Measurements from ENCODE around the gene ZDHHC21. TPM values are rescaled to one million over a fixed set of nuclear protein-coding genes. Genes with fewer than 3 reads are reported as not detected.

The ZDHHC21 gene
- polyA plus RNA-seq, 3 donors, result 0.34 to 2.0 (median 1.0) TPM

GRCh38 chr9:14677396-14677795, 15.8 kb downstream of the ZDHHC21 start:
- H3K4me2 ChIP-seq (replicated peaks; ENCODE audit: extremely low read depth, low read length, poor library complexity, severe bottlenecking), result no peak overlapping the region
- H3K36me3 Mint-ChIP-seq, result peaks cover 19 to 24% of the 10 kb centered on the region in 2 donors
- no peak overlapping the region for H3K4me3 Mint-ChIP-seq

GRCh38 chr9:14674630-14675029, 18.6 kb downstream of the ZDHHC21 start:
- Histone ChIP-seq H3K4me3 (replicated peaks in 1 of 3; ENCODE audit: low read depth in 2 of 3, low read length in 3 of 3) (no peak overlapping the region), H3K36me3 (replicated peaks in 1 of 2; ENCODE audit: control insufficient read depth in 1 of 2, insufficient read depth in 2 of 2, low read length in 2 of 2) (peaks cover 0 to 22% of the 10 kb centered on the region in 2 donors), H3K9me3 (replicated peaks in 1 of 2; ENCODE audit: control insufficient read depth in 1 of 2, insufficient read depth in 1 of 2, low read length in 2 of 2) (no peaks in the 10 kb centered on the region), H3K4me1 (ENCODE audit: control insufficient read depth in 1 of 2, insufficient read depth in 2 of 2, low read length in 2 of 2) (no peaks in the 10 kb centered on the region), H4K20me1 (ENCODE audit: insufficient read depth, low read length) (no peaks in the 10 kb centered on the region), H3K27ac (ENCODE audit: low read depth in 1 of 2, low read length in 2 of 2) (no peak overlapping the region), H3K79me2 (ENCODE audit: insufficient read depth, low read length) (no peaks in the 10 kb centered on the region), H3K27me3 (ENCODE audit: control insufficient read depth in 2 of 2, insufficient read depth in 2 of 2, low read length in 2 of 2) (no peaks in the 10 kb centered on the region), H2AFZ (ENCODE audit: insufficient read depth, low read depth, low read length, poor library complexity, severe bottlenecking) (no peak overlapping the region), H3K9ac (ENCODE audit: insufficient read depth, low read length, poor library complexity, severe bottlenecking) (no peak overlapping the region), H3K4me2 (replicated peaks; ENCODE audit: extremely low read depth, low read length, poor library complexity, severe bottlenecking) (no peak overlapping the region)
- DNase-seq, result no peak
- Mint-ChIP-seq H3K9me3 (peaks cover 0 to 3% (median 0%) of the 10 kb centered on the region in 7 donors), H3K4me1 (no peaks in the 10 kb centered on the region), H3K27ac (no peak overlapping the region), H3K4me3 (no peak overlapping the region), H3K27me3 (ENCODE audit: low read depth in 3 of 3) (no peaks in the 10 kb centered on the region), H3K36me3 (peaks cover 17 to 20% of the 10 kb centered on the region in 2 donors)
- no CpG with 5 or more reads among the region's 3 CpGs for WGBS (ENCODE audit: insufficient coverage)
- intact Hi-C loops (cut with micrococcal nuclease), result no loop called here
- TF ChIP-seq, protein P1, sequence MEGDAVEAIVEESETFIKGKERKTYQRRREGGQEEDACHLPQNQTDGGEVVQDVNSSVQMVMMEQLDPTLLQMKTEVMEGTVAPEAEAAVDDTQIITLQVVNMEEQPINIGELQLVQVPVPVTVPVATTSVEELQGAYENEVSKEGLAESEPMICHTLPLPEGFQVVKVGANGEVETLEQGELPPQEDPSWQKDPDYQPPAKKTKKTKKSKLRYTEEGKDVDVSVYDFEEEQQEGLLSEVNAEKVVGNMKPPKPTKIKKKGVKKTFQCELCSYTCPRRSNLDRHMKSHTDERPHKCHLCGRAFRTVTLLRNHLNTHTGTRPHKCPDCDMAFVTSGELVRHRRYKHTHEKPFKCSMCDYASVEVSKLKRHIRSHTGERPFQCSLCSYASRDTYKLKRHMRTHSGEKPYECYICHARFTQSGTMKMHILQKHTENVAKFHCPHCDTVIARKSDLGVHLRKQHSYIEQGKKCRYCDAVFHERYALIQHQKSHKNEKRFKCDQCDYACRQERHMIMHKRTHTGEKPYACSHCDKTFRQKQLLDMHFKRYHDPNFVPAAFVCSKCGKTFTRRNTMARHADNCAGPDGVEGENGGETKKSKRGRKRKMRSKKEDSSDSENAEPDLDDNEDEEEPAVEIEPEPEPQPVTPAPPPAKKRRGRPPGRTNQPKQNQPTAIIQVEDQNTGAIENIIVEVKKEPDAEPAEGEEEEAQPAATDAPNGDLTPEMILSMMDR (IDR thresholded peaks at IDR 0.05), result no peak

More at GRCh38 chr9:14677396-14677795, 15.8 kb downstream of the ZDHHC21 start:
- intact Hi-C loops (cut with micrococcal nuclease), result no loop called here
- Histone ChIP-seq H3K4me3 (replicated peaks in 1 of 3; ENCODE audit: low read depth in 2 of 3, low read length in 3 of 3) (no peak overlapping the region), H3K36me3 (replicated peaks in 1 of 2; ENCODE audit: control insufficient read depth in 1 of 2, insufficient read depth in 2 of 2, low read length in 2 of 2) (peaks cover 0 to 7% of the 10 kb centered on the region in 2 donors), H3K27ac (ENCODE audit: low read depth in 1 of 2, low read length in 2 of 2) (no peak overlapping the region), H3K4me1 (ENCODE audit: control insufficient read depth in 1 of 2, insufficient read depth in 2 of 2, low read length in 2 of 2) (no peaks in the 10 kb centered on the region), H3K79me2 (ENCODE audit: insufficient read depth, low read length) (no peaks in the 10 kb centered on the region), H3K27me3 (ENCODE audit: control insufficient read depth in 2 of 2, insufficient read depth in 2 of 2, low read length in 2 of 2) (no peaks in the 10 kb centered on the region), H3K9ac (ENCODE audit: insufficient read depth, low read length, poor library complexity, severe bottlenecking) (no peak overlapping the region), H3K9me3 (replicated peaks in 1 of 2; ENCODE audit: control insufficient read depth in 1 of 2, insufficient read depth in 1 of 2, low read length in 2 of 2) (no peaks in the 10 kb centered on the region), H2AFZ (ENCODE audit: insufficient read depth, low read depth, low read length, poor library complexity, severe bottlenecking) (no peak overlapping the region), H4K20me1 (ENCODE audit: insufficient read depth, low read length) (no peaks in the 10 kb centered on the region)
- WGBS (ENCODE audit: insufficient coverage), result 83% methylated on average over 1 of the region's 2 CpGs
- H3K4me1 Mint-ChIP-seq, result no peaks in the 10 kb centered on the region
- H3K27me3 Mint-ChIP-seq (ENCODE audit: low read depth in 3 of 3), result no peaks in the 10 kb centered on the region
- no peak overlapping the region for H3K27ac Mint-ChIP-seq
- no peak for DNase-seq
- TF ChIP-seq, protein P1 (IDR thresholded peaks at IDR 0.05), result no peak
- peaks cover 0 to 2% (median 0%) of the 10 kb centered on the region in 7 donors for H3K9me3 Mint-ChIP-seq

Data from CD14-positive monocyte (primary cell).